ENCODE measurements around the gene GRK6. TPM values are rescaled to one million over a fixed set of nuclear protein-coding genes. Genes with fewer than 3 reads are reported as not detected.

Gene GRK6
- total and polyA plus RNA-seq, 2 of the 4 experiments (the other 2 are of a cell fraction) = 25.3 to 30.1 TPM

GRCh38 chr5:177432839-177433657, 6.6 kb downstream of the GRK6 start (continued):
- no peak for TF ChIP-seq CTCF (conservative IDR thresholded peaks at IDR 0.05; ENCODE audit: low read depth, low read length)

GRCh38 chr5:177433658-177434217, 7.3 kb downstream of the GRK6 start:
- Histone ChIP-seq H2BK120ac (ENCODE audit: low read depth, low read length) (no peak overlapping the region), H3K27me3 (ENCODE audit: control insufficient read depth, insufficient read depth, low read length) (no peaks in the 10 kb centered on the region), H3K27ac (ENCODE audit: insufficient read depth, low read length) (no peak overlapping the region), H4K20me1 (ENCODE audit: insufficient read depth, low read length) (peaks cover 22% of the 10 kb centered on the region; the same call in 1 of the 2 replicates), H3K14ac (replicated peaks; ENCODE audit: low read depth, low read length) (no peak overlapping the region), H3K9me1 (ENCODE audit: insufficient read depth, low read length) (peaks cover 6% of the 10 kb centered on the region; the same call in 1 of the 2 replicates), H3K23ac (ENCODE audit: low read depth, low read length) (no peak overlapping the region), H2BK15ac (ENCODE audit: low read depth, low read length) (no peak overlapping the region), H4K5ac (ENCODE audit: low read depth, low read length) (no peak overlapping the region), H3K56ac (ENCODE audit: extremely low read depth, insufficient read depth, low read length) (no peak overlapping the region), H3K4me3 (ENCODE audit: insufficient read depth, low read depth, low read length) (no peak overlapping the region), H2AK9ac (replicated peaks; ENCODE audit: low read depth, low read length, poor library complexity) (no peak overlapping the region), H3K9me3 (ENCODE audit: control insufficient read depth, insufficient read depth, low read length) (no peaks in the 10 kb centered on the region), H2BK20ac (ENCODE audit: low read depth, low read length) (no peak overlapping the region), H3K4ac (ENCODE audit: low read depth, low read length) (no peak overlapping the region), H3K9ac (ENCODE audit: low read depth, low read length) (no peak overlapping the region), H3K79me1 (ENCODE audit: low read depth in 1 of 2, low read length in 2 of 2) (peaks cover 5 to 24% of the 10 kb centered on the region in 2 experiments; a peak in 3 of 4 replicates), H3K4me1 (ENCODE audit: control insufficient read depth, insufficient read depth, low read length) (no peaks in the 10 kb centered on the region), H3K18ac (ENCODE audit: low read depth, low read length) (no peak overlapping the region), H4K8ac (ENCODE audit: low read depth in 2 of 2, low read length in 2 of 2) (no peak overlapping the region), H4K91ac (ENCODE audit: insufficient read depth, low read depth, low read length) (no peak overlapping the region), H3K36me3 (ENCODE audit: control insufficient read depth, insufficient read depth, low read length) (peaks cover 53% of the 10 kb centered on the region), H2AFZ (replicated peaks; ENCODE audit: low read length, poor library complexity) (no peak overlapping the region), H3K4me2 (ENCODE audit: low read depth, low read length) (no peak overlapping the region), H2AK5ac (ENCODE audit: low read depth, low read length) (no peak overlapping the region), H2BK5ac (ENCODE audit: low read depth, low read length, poor library complexity, severe bottlenecking) (no peak overlapping the region)
- ChIA-PET CTCF (no interaction called here), POLR2A (ENCODE audit: unreplicated experiment) (no interaction called here)
- intact Hi-C loops (cut with micrococcal nuclease) (no loop called here), dilution Hi-C loops (cut with HindIII; ENCODE audit: low sequenced_read_pairs, unreplicated experiment) (no loop called here), in situ Hi-C loops (cut with MboI; ENCODE audit: low sequenced_read_pairs) (no loop called here)
- TF ChIP-seq ELK1 (IDR thresholded peaks at IDR 0.05; ENCODE audit: borderline replicate concordance, low read depth, low read length) (no peak), POLR2A (IDR thresholded peaks at IDR 0.05; ENCODE audit: low read depth, low read length) (no peak), SMC3 (IDR thresholded peaks at IDR 0.05; ENCODE audit: low read depth, low read length) (no peak), CEBPB (IDR thresholded peaks at IDR 0.05; ENCODE audit: low read depth, low read length) (no peak), CTCF (conservative IDR thresholded peaks at IDR 0.05; ENCODE audit: low read depth, low read length) (no peak)
- BruUV-seq (replicated peaks) = no TSS peak
- no peak for DNase-seq
- WGBS, 2 experiments (ENCODE audit: extremely low coverage in 2 of 2, insufficient read length in 1 of 2) = 100% methylated on average over 19 of the region's 29 CpGs; no CpG with 5 or more reads in 1 of the 2 experiments
- no peak for ATAC-seq (ENCODE audit: low read depth)
